Peyer's patch (tissue), 4 donors: ENCODE data around the gene FARP2. TPM values are rescaled to one million over a fixed set of nuclear protein-coding genes. Genes with fewer than 3 reads are reported as not detected.

Source experiments
- DNase-seq, 3 donors: peaks; one replicate each; pipeline ENCODE4 v3.0.0-alpha.2; 2017 to 2019
- H3K27ac ChIP-seq, 4 donors: fragments of 200-600 bp; sonication (generic); one replicate each; pipeline ENCODE4 v1.5.1; 2016 to 2019
- H3K27me3 ChIP-seq, 2 donors: fragments of 200-600 bp; sonication (generic); one replicate each; pipeline ENCODE4 v1.5.1; 2019
- H3K36me3 ChIP-seq, 3 donors: fragments of 200-600 bp; sonication (generic); one replicate each; pipeline ENCODE4 v1.5.1; 2016 to 2019
- H3K4me1 ChIP-seq, 4 donors: fragments of 200-600 bp; sonication (generic); one replicate each; pipeline ENCODE4 v1.5.1; 2016 to 2019
- H3K4me3 ChIP-seq, 4 donors: fragments of 200-600 bp; sonication (generic); 1 replicate in 3 of 4; 2 replicates in 1 of 4; pipeline ENCODE4 v1.5.1; 2016 to 2019; ENCODE audit warnings: mild to moderate bottlenecking in 1 of 4
- H3K9me3 ChIP-seq, 4 donors: fragments of 200-600 bp; sonication (generic); one replicate each; pipeline ENCODE4 v1.5.1; 2016 to 2019; ENCODE audit warnings: mild to moderate bottlenecking in 1 of 4
- POLR2A ChIP-seq, 2 donors: fragments of 450-650 bp; IDR thresholded peaks; one replicate each; pipeline ENCODE4 v1.5.1; 2017; ENCODE audit warnings: antibody characterized with exemption in 2 of 2, mild to moderate bottlenecking in 2 of 2, moderate library complexity in 2 of 2
- total RNA-seq, 4 donors: library from RNA; depleted of rRNA; stranded (reverse); fragments of >200 nt; gene quantifications; one replicate each; pipeline ENCODE4 v1.1.0, GENCODE V29; 2016
- TF ChIP-seq, protein P1 (sequence below), 6 experiments: fragments of 450-650 bp in 4 of 6; fragments of 200-600 bp in 2 of 6; sonication (generic) in 1 of 6; IDR thresholded peaks; one replicate each; pipeline ENCODE4 v1.5.1; 2017 to 2019; ENCODE audit warnings: antibody characterized with exemption in 6 of 6, mild to moderate bottlenecking in 3 of 6, moderate library complexity in 1 of 6

Gene FARP2
- total RNA-seq, 4 donors from 2014 or later = 107 to 169 (median 140) TPM

DNA sequence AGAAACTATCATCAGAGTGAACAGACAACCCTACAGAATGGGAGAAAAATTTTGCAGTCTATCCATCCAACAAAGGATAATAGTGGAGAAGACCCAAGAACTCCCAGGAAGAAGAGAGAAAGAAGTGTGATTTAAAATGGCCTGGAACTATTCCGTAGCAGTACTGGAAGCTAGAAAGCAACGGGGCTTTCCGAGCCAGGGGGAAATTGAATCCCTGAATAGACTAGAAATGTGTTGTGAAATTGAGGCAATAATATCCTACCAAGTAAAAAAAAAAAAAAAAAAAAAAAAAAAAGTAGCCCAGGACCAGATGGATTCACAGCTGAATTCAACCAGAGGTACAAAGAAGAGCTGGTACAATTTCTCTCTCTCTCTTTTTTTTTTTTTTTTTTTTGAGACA, 69.3 kb downstream of the FARP2 start:
- Histone ChIP-seq H3K9me3 (no peaks in the 10 kb centered on the region), H3K27ac (no peak overlapping the region), H3K36me3 (peaks cover 0 to 51% (median 0%) of the 10 kb centered on the region in 3 donors), H3K27me3 (no peaks in the 10 kb centered on the region), H3K4me1 (no peaks in the 10 kb centered on the region), H3K4me3 (no peak overlapping the region)
- DNase-seq = no peak
- TF ChIP-seq, protein P1, sequence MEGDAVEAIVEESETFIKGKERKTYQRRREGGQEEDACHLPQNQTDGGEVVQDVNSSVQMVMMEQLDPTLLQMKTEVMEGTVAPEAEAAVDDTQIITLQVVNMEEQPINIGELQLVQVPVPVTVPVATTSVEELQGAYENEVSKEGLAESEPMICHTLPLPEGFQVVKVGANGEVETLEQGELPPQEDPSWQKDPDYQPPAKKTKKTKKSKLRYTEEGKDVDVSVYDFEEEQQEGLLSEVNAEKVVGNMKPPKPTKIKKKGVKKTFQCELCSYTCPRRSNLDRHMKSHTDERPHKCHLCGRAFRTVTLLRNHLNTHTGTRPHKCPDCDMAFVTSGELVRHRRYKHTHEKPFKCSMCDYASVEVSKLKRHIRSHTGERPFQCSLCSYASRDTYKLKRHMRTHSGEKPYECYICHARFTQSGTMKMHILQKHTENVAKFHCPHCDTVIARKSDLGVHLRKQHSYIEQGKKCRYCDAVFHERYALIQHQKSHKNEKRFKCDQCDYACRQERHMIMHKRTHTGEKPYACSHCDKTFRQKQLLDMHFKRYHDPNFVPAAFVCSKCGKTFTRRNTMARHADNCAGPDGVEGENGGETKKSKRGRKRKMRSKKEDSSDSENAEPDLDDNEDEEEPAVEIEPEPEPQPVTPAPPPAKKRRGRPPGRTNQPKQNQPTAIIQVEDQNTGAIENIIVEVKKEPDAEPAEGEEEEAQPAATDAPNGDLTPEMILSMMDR (IDR thresholded peaks at IDR 0.05) = no peak
- TF ChIP-seq POLR2A (IDR thresholded peaks at IDR 0.05) = no peak

DNA sequence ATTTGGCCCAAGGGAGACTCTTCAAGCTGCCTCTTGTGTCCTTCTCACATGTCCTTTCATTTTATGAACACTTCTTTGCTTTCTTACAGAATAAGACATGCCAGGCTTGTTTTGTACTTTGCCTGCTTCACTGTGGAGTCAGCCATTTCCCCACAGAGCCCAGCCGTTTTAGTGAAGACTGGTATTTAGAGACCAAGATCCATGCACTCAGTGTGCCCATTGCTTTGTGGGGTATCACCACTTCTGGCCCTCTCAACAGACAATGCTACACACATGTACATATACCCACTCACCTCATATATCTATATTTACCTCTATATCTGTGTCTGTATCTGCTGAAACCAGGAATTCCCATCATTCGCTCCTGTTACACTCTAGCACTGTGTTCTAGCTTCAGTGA, 74.1 kb downstream of the FARP2 start:
- H3K36me3 ChIP-seq = peaks cover 0 to 63% (median 0%) of the 10 kb centered on the region in 3 donors
- no peaks in the 10 kb centered on the region for H3K9me3 ChIP-seq
- H3K4me3 ChIP-seq = no peak overlapping the region
- no peaks in the 10 kb centered on the region for H3K27me3 ChIP-seq
- H3K4me1 ChIP-seq = no peaks in the 10 kb centered on the region
- DNase-seq = no peak
- TF ChIP-seq, protein P1 (IDR thresholded peaks at IDR 0.05) = no peak
- TF ChIP-seq POLR2A (IDR thresholded peaks at IDR 0.05) = no peak
- no peak overlapping the region for H3K27ac ChIP-seq

DNA sequence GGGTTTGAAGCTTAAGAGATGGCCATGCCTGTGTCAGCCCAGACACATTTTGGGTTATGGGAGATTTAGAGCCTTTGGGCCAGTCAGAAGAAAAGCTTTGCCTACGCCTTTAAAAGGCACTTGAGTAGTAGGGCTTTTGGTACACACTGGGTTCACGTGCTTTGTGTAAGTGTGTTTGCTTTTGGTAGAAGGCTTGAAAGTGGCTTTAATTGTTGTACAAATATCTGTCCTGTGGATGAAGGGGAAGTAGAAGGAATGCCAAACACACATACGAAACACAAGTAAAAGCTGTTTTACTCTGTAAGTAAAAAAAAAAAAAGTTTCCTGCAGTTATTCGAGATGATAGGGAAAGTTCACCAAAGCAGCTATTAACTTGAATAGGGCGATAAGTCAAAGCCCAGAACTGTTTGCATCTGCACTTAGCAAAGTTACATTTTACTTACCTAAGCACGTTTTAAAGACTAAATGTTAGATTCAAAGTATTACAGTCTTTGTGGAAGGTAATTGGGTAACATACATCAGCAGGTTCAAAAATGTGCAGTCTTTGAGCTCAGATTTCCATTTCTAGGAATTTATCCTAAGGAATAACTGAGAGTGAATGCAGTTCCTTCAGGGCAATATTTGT, 76.9 kb downstream of the FARP2 start:
- Histone ChIP-seq H3K27me3 (no peaks in the 10 kb centered on the region), H3K27ac (no peak overlapping the region), H3K4me1 (no peaks in the 10 kb centered on the region), H3K36me3 (peaks cover 0 to 90% (median 0%) of the 10 kb centered on the region in 3 donors), H3K9me3 (no peaks in the 10 kb centered on the region), H3K4me3 (no peak overlapping the region)
- DNase-seq = no peak
- TF ChIP-seq POLR2A (IDR thresholded peaks at IDR 0.05) = no peak
- TF ChIP-seq, protein P1 (IDR thresholded peaks at IDR 0.05) = no peak

DNA sequence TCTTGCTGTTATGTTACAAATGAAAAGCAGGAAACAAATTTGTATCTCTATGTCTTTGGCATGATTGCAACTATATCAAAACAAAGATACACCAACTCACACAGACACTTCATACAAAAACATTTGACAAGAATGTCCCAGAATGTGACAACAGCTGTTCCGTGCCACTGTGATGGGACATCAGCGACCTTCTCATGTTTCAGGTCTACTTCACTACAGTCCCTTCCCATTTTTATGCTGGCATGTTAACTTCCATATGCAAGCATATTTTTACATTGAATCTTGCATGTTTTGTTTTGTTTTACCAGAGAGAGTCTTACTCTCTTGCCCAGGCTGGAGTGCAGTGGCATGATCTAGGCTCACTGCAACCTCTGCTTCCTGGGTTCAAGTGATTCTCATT, 81.1 kb downstream of the FARP2 start:
- no peaks in the 10 kb centered on the region for H3K4me1 ChIP-seq
- H3K9me3 ChIP-seq = no peaks in the 10 kb centered on the region
- H3K4me3 ChIP-seq = no peak overlapping the region
- DNase-seq = no peak
- TF ChIP-seq POLR2A (IDR thresholded peaks at IDR 0.05) = no peak
- TF ChIP-seq, protein P1 (IDR thresholded peaks at IDR 0.05) = no peak
- peaks cover 0 to 97% (median 0%) of the 10 kb centered on the region in 3 donors for H3K36me3 ChIP-seq
- no peak overlapping the region for H3K27ac ChIP-seq
- no peaks in the 10 kb centered on the region for H3K27me3 ChIP-seq

DNA sequence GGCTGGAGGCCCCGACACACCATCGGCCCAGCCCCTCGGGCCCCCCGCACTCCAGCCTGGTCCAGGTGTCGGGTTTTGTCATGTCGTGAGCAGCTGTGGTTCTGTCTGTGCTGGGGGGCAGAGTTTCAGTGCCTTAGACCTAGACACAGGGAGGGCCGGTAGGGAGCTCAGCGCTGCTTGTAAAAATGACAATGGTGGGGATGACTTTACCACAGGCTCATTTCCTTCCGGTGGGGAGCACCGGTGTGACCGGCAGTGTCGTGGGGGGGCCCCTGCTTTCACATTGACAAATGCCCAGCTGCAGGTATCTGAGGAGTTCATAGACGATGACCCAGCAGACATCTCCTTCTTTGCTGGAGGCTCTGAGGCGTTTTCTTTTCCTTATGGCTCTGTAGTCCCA, 85.4 kb downstream of the FARP2 start:
- no peaks in the 10 kb centered on the region for H3K9me3 ChIP-seq
- H3K4me3 ChIP-seq = no peak overlapping the region
- no peaks in the 10 kb centered on the region for H3K4me1 ChIP-seq
- no peaks in the 10 kb centered on the region for H3K27me3 ChIP-seq
- DNase-seq = no peak
- no peak overlapping the region for H3K27ac ChIP-seq
- TF ChIP-seq, protein P1 (IDR thresholded peaks at IDR 0.05) = no peak
- no peak for TF ChIP-seq POLR2A (IDR thresholded peaks at IDR 0.05)
- peaks cover 0 to 93% (median 3%) of the 10 kb centered on the region in 3 donors for H3K36me3 ChIP-seq
